Measurements from ENCODE around the gene DOCK10.
"Not testable (repeated sequence)": the region's sequence is repeated elsewhere in the genome, so short reads cannot be mapped to it uniquely, and the experiment has no call there.

DOCK10 gene

DNA sequence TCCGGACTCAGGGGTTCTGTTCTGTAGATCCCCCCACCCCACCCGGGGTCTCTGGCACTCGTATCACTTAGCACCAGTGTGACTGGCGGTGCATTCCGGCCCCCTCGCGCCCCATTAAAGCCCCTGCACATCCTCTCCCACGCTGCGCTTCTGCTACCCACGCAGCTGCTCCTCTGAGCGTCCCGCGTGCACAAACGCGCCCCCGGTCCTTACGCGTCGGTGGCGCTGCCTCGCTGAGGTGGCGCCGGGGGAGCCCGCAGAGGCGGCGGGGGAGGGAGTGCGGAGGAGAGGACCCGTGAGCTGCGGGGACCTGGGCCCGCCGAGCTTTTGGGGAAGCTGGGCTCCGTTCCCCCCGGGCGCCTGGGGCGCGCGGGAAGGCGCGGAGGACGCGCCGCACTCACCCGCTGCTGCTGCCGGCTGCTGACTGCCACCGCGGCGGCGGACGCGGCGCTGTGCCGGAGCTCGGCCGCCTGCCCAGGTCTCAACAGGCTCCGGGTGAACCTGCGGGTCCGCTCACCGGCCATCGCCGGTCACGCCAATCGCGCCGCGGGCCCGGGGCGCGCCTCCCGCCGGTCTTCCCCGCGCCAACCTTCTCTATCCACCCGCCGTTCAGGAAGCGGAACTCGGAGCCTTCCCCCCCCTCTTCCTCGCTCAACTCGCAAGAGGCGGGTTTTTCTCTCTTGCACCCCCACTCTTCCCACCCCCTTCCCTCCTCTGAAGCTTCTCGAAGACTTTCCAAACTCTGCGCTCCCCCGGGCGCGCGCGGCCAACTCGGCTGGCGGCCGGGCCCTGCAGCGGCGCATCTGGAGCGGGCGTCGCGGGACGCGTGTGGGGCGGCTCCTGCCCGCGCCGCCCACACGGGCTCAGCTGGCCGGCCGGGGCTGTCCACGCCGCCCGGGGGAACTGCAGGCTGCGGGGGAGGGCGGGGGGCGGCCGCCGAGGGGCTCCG is at the start of gene DOCK10:
Gene DOCK10 (minus strand): TSS at position 618 of the 949 bp plus-strand sequence. CDS start 94 bp downstream, at position 524.
- no peak for DNase-seq

DNA sequence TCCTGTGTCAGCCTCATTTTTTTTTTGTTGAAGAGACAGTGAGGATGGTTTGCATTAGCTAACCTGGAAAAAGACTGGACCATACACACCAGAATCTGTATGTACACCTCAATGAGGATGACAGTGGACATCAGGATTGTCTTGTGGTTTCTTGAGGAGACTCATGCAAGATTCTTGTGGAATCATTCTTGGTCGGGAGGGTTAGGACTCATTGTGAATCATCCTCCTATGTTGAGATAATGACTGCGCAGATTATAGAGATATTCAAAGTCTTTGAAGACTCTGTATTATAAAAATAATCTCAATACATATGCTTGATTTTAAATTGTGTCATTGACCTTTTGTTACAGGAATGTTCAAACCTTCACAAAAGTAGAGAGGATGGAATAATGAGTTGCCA is 49.1 kb upstream of the DOCK10 start:
- DNase-seq = no peak

DNA sequence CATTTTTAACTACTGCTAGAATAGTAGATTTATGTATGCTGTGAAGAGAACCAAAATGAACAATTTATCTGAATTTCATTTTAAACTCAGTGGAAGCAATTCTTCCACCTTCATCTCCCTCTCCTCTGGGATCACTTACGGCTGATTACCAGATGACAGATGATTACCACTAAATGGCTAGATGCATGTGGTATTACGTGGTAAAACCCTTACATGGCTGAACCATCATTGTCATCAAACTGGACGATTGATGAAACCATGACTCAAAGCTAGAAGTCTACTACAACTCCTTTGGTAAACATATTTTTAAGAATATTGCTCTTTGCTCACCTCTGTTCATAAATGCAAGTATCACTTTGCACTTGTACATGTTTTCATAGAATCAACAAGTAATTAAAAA is 48.5 kb upstream of the DOCK10 start:
- DNase-seq = no peak

DNA sequence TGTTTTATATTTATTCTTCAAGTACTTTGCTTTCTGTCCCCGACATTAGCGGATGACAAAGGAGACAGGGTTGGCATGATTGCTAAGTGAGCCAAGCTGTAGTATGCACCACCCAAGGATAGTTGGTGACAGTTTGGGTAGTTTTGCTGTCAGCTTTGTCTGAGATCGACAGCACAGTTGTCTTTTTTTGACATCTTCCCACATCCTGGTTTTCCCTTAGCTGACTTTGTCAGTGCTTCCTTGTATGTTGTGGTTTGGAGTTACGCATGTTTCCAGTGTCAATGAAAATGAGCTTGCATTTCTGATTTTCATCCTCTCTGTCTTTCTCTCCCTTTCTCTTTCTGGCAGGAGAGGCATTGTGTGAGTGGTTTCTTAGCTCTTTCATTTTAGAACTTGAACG is 44.6 kb upstream of the DOCK10 start:
- no peak for DNase-seq

DNA sequence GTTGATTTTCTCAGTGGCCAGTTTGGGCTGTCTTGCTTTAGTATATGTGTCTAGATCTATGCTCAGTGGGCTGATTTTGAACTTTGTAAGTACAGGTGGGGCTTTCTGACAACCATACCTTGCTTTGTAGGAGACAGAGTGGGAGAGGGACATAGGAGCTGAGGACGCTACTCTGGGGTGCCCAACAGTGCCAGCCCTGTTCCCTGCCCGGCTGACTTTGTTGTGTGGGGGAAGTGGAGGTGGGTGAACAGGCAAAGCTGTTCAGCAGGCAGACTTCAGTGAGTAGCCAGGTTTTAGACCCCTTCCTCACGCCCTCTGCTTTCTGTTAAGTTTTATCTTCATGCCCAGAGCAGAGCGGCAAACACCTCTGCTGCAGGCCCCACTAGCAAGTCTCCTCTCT is 44.2 kb upstream of the DOCK10 start:
- no peak for DNase-seq

DNA sequence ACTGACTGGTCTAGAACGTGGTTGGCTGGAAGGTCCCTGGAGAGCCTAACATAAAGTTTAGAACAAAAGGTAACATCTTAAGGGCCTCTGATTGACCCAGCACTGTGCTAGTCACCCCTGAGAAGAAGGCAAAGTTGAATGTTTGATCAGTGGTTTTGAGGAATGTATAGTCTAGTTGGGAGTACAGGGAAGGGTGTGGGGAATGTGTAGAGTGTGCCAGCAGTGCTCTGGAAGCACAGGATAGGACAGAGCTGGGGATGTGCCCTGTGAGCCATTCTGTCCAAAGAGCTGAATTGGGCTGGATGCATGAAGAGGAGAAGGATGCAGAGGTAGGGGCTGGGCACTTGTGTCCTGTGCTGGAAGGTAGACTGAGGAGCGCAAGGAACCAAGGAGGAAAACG is 41.0 kb upstream of the DOCK10 start:
- DNase-seq = no peak

DNA sequence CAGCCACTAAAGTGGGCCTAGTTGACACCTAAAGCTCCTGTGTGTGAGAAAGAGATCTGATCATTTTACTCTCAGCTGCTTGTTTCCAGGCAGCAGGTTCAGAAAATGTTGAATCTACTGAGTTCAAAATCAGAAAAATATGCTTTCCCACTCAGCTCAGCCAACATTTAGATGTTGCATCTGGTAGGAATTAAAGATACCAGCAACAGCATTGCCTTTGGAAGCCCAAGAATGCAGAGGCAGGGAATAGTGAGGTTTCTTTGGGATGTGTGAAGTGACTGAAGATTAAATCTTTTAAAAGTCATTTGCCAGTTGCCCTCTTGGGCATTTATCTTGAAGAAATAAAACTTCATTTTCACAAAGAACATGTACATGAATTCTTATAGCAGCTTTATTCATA is 33.9 kb upstream of the DOCK10 start:
- DNase-seq = no peak

DNA sequence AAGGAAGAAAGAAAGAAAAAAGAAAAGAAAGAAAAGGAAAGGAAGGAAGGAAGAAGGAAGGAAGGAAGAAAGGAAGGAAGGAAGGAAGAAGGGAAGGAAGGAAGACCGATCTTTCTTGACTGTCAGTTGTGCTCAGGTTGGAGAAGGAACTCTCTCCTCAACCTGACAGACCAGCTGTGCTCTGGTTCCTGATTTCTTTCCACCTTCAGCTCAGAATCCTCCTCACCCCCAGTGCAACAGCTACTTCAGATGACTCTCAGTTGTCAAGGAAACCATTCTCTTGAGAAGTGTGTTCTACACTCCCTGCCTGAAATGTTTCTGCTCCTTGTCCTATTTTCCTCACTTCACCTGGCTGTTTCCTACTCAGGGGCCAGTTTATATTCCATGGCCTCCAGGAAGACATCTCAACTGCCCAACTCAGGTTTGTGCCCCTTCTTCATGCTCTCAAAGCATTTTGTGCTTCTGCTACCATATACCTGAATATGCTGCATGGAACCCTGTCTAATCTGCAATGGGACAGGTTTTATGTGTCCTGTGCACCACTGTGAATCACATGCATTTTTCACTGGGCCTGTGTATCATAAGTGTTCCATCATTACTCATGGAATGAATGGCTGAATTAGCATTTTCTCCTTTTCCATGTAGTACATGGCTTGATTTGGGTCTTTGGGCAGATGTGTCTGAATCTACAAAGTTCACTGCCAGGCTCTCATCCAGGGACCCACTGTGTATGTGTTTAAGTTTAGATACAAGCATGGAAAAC is 32.8 kb upstream of the DOCK10 start:
- no peak for DNase-seq

DNA sequence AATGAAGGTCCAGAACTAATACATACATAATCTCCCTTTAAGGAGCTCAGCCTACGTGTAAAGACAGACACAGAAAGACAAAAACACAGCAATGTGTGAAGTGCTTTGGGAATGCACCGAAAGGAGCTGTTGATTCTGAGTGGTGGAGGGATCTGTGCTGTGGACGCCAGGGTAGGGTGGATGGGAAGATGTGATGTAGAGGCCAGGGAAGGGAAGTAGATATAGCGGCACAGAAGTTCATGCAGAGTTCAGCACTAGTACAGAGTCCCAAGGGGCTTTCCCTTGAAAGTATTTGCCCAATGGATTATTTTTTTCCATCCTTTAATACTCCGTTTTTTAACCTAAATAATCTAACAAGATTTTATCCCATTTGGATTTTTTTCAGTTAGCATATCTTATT is 32.1 kb upstream of the DOCK10 start:
- DNase-seq = no peak

DNA sequence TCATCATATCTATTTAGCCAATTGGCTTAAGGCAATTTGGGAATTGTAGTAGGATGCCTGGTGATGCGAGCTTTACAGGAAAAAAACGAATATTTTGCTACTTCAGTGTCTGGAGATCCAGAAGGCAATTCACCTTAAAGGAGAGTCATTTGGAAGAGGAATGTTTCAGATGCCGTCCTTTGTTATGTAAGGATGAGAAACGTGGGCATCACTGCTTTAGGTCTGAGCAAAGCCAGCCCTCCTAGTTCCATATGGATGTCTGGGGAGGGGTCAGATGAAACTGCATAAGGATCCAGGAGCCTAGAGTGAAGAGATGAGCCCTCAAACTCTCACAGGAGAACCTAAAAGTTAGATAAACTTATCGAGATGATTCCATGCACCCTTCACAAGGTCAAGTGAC is 30.9 kb upstream of the DOCK10 start:
- no peak for DNase-seq

DNA sequence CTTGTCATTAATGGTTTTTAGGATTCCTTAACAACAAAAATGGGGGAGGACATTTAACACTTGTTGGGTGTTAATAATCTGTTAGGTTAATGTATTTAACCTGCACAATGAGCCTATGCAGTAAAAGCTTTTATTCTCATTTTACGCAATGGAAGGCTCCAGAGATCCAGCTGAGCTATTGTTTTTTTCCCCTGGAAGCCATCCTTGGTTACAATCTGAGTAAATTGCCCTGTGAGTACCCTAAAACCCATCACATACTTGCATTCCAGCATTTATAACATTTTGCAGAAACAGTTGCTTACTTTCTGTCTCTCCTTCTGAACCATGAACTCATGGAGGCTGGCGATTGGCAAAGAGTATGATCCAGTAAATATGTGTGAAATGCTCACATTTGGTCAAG is 30.2 kb upstream of the DOCK10 start:
- no peak for DNase-seq

DNA sequence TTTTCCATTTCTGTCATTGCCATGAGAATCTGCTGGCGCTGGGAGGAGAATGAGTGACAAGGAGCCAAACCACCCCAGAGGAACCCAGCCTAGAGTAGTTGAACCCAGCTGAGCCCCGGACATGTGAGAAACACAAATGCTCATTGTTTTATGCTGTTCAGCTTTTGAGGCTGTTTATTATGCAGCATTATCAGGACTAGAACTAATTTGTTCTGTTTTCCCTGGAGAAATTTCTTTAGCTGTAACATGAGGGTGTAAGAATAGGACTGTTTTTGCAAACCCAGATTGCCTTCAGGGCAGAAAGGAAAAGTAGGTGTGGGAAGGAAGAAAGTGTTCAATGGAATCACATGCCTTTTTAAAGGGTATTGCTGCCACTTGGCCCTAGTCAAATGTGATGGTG is 28.5 kb upstream of the DOCK10 start:
- DNase-seq = no peak

DNA sequence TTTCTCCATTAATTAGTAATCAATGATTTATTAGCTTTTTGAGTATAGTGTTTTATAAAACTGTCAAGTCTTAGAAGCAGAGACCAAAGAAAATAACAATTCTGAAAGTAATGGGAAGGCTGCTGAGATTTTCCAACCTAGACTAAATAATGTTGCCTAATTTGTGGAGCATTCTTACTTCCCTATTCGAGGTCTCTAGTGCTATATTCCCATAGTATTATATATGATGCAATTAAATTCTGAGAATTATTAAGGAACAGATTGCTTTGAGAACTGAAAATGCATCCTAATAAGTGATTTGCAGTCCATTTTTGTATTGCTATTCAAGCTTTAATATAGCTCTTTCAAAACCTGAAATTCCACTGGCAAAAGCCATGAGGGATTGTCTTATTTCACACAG is 27.7 kb upstream of the DOCK10 start:
- DNase-seq = no peak

DNA sequence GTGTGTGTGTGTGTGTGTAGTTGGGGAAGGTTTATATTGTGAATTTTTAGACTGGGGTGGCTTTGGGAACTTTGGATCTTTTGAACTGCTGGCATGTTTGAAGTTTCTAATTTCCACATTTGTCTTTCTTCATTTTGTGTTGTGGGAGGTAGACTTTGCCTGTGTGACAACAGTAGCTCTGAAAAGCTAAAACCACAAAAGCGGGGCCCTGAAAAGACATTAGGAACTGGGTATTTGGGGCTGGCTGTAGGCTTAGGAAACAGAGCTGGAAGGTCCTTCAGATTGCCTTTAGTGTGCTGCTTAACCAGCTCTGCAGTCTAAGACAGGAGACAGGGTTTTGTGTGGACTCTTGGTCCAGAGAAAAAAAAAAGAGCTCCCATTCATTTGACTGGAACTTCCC is 27.2 kb upstream of the DOCK10 start:
- DNase-seq = no peak

DNA sequence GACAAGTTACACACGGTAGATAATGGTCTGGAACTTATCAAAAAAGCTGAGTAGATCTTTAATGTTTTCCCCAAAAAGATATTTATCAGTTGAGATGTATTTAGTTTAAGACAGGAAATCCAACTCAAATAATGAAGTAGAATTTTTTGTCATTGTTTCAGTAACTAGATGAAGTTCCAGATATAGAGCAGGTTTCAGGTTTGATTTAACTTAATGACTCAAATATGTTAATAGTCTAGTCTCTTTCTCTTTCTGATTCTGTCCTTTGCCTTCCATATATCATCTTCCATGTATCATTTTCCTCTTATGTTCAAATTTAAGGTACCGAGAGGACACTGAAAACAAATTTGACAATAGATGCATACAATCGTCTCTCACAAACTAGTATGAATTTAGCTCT is 23.6 kb upstream of the DOCK10 start:
- no peak for DNase-seq

DNA sequence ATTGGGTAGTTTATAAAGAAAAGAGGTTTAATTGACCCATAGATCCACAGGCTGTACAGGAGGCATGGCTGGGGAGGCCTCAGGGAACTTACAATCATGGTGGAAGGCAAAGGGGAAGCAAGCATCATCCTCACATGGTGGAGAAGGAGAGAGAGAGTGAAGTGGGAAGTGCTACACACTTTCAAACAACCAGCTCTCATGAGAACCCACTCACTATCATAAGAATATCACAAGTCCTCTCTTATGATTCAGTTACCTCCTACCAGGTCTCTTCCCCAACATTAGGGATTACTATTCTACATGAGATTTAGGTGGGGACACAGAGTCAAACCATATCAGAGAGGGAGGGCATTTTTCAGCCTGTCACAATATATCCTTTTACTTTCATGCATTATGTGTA is 22.7 kb upstream of the DOCK10 start:
- DNase-seq = no peak

DNA sequence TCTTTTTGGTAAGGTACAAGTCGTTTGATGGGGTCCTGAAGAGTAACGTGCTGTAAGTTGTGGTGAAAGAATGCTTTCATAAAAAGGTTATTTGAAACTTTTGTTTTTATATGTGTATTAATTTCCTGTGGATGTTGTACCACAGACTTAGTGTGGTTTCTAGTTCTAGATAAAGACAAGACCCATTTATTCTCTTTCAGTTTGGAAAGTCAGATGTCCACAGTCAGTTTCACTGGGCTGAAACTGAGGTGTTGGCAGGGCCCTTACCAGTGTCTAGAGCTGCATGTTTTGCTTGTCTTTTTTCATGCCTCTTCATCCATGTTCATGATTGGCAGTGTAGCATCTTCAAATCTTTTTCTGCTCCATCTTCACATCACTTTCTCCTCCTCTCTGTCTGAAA is 22.1 kb upstream of the DOCK10 start:
- DNase-seq = no peak

DNA sequence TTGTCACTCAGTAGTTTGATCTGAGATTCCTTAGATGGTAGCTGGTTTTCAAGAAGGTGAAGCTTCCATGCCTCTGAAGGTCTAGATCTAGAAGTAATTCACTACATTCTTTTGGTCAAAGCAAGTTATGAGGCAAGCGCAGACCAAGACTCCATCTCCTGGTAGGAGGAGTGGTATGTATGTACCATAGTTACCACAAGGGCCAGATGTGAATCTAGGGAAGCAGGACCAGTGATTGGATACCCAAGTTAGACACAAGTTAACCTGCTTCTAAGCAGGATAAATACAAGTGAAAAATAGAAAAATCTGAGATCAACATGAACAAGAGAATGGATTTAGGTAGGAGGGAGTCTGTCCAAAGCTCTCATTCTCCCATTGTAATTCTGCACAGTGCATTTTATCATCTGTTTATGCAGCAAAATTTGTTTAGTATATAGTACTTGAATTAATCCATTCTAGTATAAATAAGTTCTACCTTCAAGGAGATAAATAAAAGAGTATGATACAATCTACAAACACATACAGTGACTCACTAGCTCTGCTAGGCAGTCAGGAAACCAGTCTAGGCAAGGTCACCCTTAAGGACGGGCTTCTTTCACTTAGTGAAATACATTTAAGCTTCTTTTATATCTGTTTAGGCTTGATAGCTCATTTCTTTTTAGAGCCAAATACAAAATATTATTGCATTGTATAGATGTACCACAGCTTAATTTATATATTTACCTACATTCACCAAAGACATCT is 14.2 kb upstream of the DOCK10 start:
- DNase-seq = no peak

DNA sequence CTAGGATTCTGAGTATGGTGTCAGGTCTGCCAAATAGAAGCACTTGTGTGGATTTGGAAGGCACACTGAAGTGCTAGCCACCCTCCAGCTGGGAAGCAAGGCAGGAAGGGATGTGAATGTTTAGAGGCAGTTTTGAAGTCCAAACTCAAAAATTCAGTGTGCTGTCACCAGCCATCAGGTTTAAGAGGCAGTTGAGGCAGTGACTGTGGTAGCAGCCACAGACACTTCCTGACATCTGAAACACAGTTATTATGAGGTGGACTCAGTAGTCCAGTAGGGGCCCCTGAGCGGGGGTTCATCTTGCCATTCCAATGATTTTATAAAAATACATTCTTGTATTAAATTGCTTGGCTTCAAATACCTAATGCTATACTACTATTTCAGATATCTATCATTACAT is 13.4 kb upstream of the DOCK10 start:
- DNase-seq = no peak

DNA sequence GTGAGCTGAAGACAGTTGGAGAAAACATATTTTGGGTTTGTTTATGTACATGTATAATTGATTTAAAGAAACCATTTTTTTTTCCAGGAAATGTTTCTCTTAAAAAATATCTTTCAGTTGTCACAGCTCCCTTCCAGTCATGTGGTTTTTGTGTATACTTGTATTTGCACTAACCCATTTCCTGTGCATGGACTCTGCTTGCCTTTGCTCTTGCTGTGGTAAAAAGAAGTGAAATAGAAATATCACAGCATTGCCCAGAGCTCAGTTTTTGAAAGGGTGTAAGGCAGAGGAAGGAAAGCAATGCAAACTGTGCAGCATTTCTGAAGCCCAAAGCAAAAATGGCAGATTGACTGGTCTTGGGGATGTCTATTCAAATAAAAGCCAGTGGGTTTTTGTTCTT is 10.4 kb upstream of the DOCK10 start:
- no peak for DNase-seq

DNA sequence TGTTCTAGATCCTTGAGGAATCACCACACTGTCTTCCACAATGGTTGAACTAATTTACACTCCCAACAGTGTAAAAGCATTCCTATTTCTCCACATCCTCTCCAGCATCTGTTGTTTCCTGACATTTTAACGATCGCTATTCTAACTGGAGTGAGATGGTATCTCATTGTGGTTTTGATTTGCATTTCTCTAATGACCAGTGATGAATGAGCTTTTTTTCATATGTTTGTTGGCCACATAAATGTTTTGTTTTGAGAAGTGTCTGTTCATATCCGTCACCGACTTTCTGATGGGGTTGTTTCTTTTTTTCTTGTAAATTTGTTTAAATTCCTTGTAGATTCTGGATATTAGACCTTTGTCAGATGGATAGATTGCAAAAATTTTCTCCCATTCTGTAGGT is 5.2 kb upstream of the DOCK10 start:
- DNase-seq = not testable (repeated sequence)

DNA sequence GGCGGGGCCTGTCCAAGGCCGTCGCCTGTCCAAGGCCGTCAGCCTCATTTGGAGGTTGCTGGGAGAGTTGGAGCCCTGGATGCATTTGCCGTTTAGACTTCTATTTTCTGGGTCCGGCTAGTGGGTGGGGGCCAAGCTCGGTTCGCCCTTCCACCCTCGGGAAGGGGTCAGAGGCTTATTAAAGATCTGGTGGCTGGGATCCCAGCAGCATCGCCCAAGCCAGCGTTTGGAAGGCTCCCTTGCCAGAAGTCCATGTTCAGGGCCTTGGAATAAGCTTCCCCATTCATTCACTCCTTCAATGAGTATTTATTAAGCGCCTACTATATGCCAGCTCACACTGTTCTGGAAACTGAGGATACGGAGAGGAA is 516 bp upstream of the DOCK10 start:
- DNase-seq = no peak

DNA sequence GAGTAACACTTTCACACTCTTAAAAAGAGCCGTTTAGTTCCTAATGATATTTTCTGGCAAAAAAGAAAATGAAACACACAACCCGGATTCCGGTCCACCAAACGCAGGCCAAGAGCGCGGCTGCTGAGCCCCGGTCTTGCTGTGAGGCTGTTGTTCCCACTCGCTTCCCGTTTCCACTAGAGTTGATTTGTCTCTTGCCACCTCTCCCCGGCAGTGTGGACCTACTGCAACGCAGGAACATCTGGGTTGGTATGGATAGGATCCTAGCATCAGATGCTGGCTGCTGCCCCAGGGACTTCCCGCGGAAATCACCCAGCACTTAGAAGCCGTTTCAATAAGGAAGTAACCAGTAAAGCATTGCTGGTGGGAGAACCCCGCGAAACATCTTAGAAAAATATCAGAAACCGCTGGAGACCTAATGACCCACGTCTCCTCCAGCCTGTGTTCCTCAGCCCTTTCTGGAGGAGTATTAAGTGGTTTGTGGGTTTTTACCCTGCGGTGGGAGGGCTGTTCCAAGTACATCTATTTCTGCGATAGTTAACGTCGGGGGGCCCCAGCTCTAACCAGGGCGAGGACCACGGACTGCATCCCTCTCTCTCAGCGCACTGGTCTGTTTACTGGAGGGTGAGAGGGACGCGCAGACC is 939 bp downstream of the DOCK10 start:
- no peak for DNase-seq
